Transverse colon (tissue), 4 donors: ENCODE measurements around the gene TOMM20. TPM values are rescaled to one million over a fixed set of nuclear protein-coding genes. Genes with fewer than 3 reads are reported as not detected.

Experiments used
- DNase-seq: peaks from one replicate; pipeline ENCODE4 v3.0.0-alpha.2; 2019
- H3K27ac ChIP-seq, 4 donors: fragments of 200-600 bp; sonication (generic); 2 replicates each; pipeline ENCODE4 v1.5.1; 2016 to 2018; ENCODE audit warnings: inconsistent platforms in 4 of 4
- H3K27me3 ChIP-seq: fragments of 200-600 bp; sonication (generic); 2 replicates; pipeline ENCODE4 v1.5.1; 2017; ENCODE audit warnings: inconsistent platforms
- H3K36me3 ChIP-seq, 4 donors: fragments of 200-600 bp; sonication (generic); 2 replicates each; pipeline ENCODE4 v1.5.1; 2017 to 2019; ENCODE audit warnings: inconsistent platforms in 4 of 4
- H3K4me1 ChIP-seq, 4 donors: fragments of 200-600 bp; sonication (generic); 2 replicates each; pipeline ENCODE4 v1.5.1; 2017 to 2020; ENCODE audit warnings: inconsistent platforms in 4 of 4
- H3K4me3 ChIP-seq, 4 donors: fragments of 200-600 bp; sonication (generic); 1 replicate in 1 of 4; 2 replicates in 3 of 4; pipeline versions ENCODE4 v1.5.1 to v1.6.1; 2017 to 2019; ENCODE audit warnings: inconsistent platforms in 4 of 4
- H3K9me3 ChIP-seq, 2 donors: fragments of 200-600 bp; sonication (generic); 2 replicates each; pipeline ENCODE4 v1.5.1; 2017 to 2019; ENCODE audit warnings: inconsistent platforms in 2 of 2
- EP300 ChIP-seq: sonication (generic); formaldehyde crosslinking; IDR thresholded peaks from one replicate; pipeline ENCODE4 v1.6.1; 2017; ENCODE audit warnings: antibody characterized with exemption, low read depth
- POLR2A ChIP-seq: fragments of 450-650 bp; IDR thresholded peaks from one replicate; pipeline ENCODE4 v1.6.1; 2016; ENCODE audit warnings: antibody characterized with exemption, mild to moderate bottlenecking, moderate library complexity
- POLR2AphosphoS5 ChIP-seq, 3 donors: sonication (generic); formaldehyde crosslinking; IDR thresholded peaks; one replicate each; pipeline ENCODE4 v1.6.1; 2016; ENCODE audit warnings: antibody characterized with exemption in 3 of 3
- WGBS, 2 donors: methylation state at CpG; one replicate each; pipeline ENCODE4 v1.1.5; 2018; ENCODE audit warnings: low coverage in 1 of 2; 5-methylcytosine and 5-hydroxymethylcytosine counted together
- in situ Hi-C, 4 donors: fragments of 200-750 bp; cut with MboI; loops; one replicate each; pipeline versions ENCODE4 v1.15.0 to v1.15.1; 2017; ENCODE audit warnings: low sequenced_read_pairs in 3 of 4, low pct_ligation_motif_present in 1 of 4, low pct_unique_long_range_greater_than_20kb in 1 of 4
- intact Hi-C: fragments of 100-400 bp; cut with DNase I; formaldehyde crosslinking; loops from one replicate; pipeline ENCODE4 v1.15.1; 2023; ENCODE audit warnings: low total_unique reads
- total RNA-seq, 4 donors: library from RNA; depleted of rRNA; stranded (reverse); fragments of >200 nt; gene quantifications; one replicate each; pipeline ENCODE4 v1.1.0, GENCODE V29; 2016
- TF ChIP-seq, protein P1 (sequence below), 5 experiments: fragments of 200-600 bp in 3 of 5; fragments of 450-650 bp in 2 of 5; sonication (generic) in 3 of 5; IDR thresholded peaks; 1 replicate in 2 of 5; 2 replicates in 3 of 5; pipeline ENCODE4 v1.5.1; 2016 to 2017; ENCODE audit warnings: antibody characterized with exemption in 5 of 5, inconsistent platforms in 3 of 5, mild to moderate bottlenecking in 2 of 5, moderate library complexity in 1 of 5

The TOMM20 gene
- total RNA-seq, 4 donors from 2014 or later, result 16.9 to 72.9 (median 54.5) TPM

DNA sequence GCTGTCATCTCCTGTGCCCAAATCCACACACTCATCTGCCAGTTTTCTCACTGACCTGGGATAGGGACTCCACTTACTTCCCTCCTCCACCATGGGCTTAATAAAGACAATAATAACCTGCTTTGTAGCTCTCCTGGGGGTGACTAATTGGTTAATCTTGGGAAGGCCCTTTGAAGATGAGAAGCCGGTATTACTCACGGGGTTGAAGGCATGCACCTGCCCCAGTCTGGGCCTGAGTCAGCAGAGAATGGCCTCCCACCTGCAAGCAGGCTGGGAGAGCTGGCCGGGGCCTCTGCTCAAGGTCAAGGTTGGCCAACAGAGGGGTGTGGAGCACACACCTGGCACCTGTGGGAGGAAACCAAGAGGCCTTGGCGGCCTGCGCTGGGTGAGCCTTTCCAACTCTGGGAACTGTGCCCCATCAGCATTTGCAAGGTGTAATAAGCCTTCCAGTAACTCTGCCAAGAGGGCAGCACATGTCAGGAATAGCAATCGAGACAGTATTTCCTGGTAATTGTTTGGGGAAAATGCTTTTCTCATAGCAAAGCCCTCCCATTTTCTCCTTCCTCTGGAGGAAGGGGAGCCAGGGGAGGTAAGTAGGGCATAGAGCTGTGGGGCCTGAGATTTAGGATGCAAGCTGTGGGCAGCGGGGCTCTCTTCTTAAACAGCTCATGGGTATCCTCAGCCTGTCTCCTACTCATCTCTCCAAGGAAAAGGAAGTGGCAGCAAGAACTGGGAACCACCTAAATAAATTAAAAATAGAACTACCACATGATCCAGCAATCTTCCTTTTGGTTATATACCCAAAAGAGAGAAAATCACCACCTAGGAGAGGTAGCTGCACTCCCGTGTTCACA is 49.0 kb downstream of the TOMM20 start:
- H3K9me3 ChIP-seq, result no peaks in the 10 kb centered on the region
- peak; percentile 36 to 79 (median 66) for TF ChIP-seq POLR2AphosphoS5 (IDR thresholded peaks at IDR 0.05)
- TF ChIP-seq POLR2A, result no peak
- TF ChIP-seq, protein P1, sequence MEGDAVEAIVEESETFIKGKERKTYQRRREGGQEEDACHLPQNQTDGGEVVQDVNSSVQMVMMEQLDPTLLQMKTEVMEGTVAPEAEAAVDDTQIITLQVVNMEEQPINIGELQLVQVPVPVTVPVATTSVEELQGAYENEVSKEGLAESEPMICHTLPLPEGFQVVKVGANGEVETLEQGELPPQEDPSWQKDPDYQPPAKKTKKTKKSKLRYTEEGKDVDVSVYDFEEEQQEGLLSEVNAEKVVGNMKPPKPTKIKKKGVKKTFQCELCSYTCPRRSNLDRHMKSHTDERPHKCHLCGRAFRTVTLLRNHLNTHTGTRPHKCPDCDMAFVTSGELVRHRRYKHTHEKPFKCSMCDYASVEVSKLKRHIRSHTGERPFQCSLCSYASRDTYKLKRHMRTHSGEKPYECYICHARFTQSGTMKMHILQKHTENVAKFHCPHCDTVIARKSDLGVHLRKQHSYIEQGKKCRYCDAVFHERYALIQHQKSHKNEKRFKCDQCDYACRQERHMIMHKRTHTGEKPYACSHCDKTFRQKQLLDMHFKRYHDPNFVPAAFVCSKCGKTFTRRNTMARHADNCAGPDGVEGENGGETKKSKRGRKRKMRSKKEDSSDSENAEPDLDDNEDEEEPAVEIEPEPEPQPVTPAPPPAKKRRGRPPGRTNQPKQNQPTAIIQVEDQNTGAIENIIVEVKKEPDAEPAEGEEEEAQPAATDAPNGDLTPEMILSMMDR (IDR thresholded peaks at IDR 0.05), result no peak
- H3K27ac ChIP-seq, result peak overlapping the region; percentile 87 to 91 (median 90)
- WGBS, 2 donors, result 38 to 49% methylated on average over 1 to 8 of the region's 8 CpGs
- H3K36me3 ChIP-seq, result no peaks in the 10 kb centered on the region
- in situ Hi-C loops, result loop anchor here (5.0 to 10.0 kb wide), 9 partner anchors 95 to 585 kb away; partner anchors contain the start of gene IRF2BP2 (in 1 of the 4)
- H3K27me3 ChIP-seq, result no peaks in the 10 kb centered on the region
- intact Hi-C loops, result loop anchor here (5.0 kb wide), 2 partner anchors 467 to 582 kb away; partner anchors contain the start of gene IRF2BP2
- peaks cover 45 to 77% (median 61%) of the 10 kb centered on the region in 4 donors for H3K4me1 ChIP-seq
- peak; percentile 89 for DNase-seq
- H3K4me3 ChIP-seq, result no peak overlapping the region

- no peak for DNase-seq
- TF ChIP-seq POLR2A (no peak), POLR2AphosphoS5 (IDR thresholded peaks at IDR 0.05) (no peak), EP300 (no peak)
- TF ChIP-seq, protein P1 (IDR thresholded peaks at IDR 0.05), result no peak
- H3K4me1 ChIP-seq, result peaks cover 51 to 81% (median 65%) of the 10 kb centered on the region in 4 donors
- H3K36me3 ChIP-seq, result no peaks in the 10 kb centered on the region
- H3K9me3 ChIP-seq, result no peaks in the 10 kb centered on the region
- intact Hi-C loops (no loop called here), in situ Hi-C loops (loop anchor here in 1 of 4 donors (10.0 kb wide), 1 partner anchor 104 kb away; no protein-coding TSS in a partner anchor)
- no peak overlapping the region for H3K4me3 ChIP-seq
- peak overlapping the region; percentile 87 to 91 (median 90) for H3K27ac ChIP-seq
- no peaks in the 10 kb centered on the region for H3K27me3 ChIP-seq
- 40 to 51% methylated on average over 5 to 9 of the region's 9 CpGs for WGBS, 2 donors
Observed at GRCh38 chr1:235078480-235079381, 49.9 kb downstream of the TOMM20 start.

GRCh38 chr1:235077571-235078479 is 50.8 kb downstream of the TOMM20 start:
- 42 to 54% methylated on average over 2 to 15 of the region's 15 CpGs for WGBS, 2 donors
- TF ChIP-seq, protein P1 (IDR thresholded peaks at IDR 0.05), result no peak
- TF ChIP-seq POLR2AphosphoS5 (IDR thresholded peaks at IDR 0.05) (no peak), POLR2A (no peak), EP300 (no peak)
- in situ Hi-C loops (loop anchor here in 1 of 4 donors (10.0 kb wide), 1 partner anchor 103 kb away; no protein-coding TSS in a partner anchor), intact Hi-C loops (no loop called here)
- H3K9me3 ChIP-seq, result no peaks in the 10 kb centered on the region
- no peaks in the 10 kb centered on the region for H3K27me3 ChIP-seq
- no peak overlapping the region for H3K4me3 ChIP-seq
- H3K36me3 ChIP-seq, result no peaks in the 10 kb centered on the region
- peaks cover 49 to 80% (median 63%) of the 10 kb centered on the region in 4 donors for H3K4me1 ChIP-seq
- peak overlapping the region; percentile 45 to 91 (median 82) for H3K27ac ChIP-seq
- DNase-seq, result no peak
